ENCODE data around the gene CDC42BPA. TPM values are rescaled to one million over a fixed set of nuclear protein-coding genes. Genes with fewer than 3 reads are reported as not detected.
A peak's percentile ranks its signal among the peaks of the same experiment; 100 is the strongest.

CDC42BPA gene
- total and polyA plus RNA-seq, 2 of the 13 experiments (the other 11 are each of a cell fraction or from before 2014, with no cell fraction given) = 6.5 to 16.0 TPM

DNA sequence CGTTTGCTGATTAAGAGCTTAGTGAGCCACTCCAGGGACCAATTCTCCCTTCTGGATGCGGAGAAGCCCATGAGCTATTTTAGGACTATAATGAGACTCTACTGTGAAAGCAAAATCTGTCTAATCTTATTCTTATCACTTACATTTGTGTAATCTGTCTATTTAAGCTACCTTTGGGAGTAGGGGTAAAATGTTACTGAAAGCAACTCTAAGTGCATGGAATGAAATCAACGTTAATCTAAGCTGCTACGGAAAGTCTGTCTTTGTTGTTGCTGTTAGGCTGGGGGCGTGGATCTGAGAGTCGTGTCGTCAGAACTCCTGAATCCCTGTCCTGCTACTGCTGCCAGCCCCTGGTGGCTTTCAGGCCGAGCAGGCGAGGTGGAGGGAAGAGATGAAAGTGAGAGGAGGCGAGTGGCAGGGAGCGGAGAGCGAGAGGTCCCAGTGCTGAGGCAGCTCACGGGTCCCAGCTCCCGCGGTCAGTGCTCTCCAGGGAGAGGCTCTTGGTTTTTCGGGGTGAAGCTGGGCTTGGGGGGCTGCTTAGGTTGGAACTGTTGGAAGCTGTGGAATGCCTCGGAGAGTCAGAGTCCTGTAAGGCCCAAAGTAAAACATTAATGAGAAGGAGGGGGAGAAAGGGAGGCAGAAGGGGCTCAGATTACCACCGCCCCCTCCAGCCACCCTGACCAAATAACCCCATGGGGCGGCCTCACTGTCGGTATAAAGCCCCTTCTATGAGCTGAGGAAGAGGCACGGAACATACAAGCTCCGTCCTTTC lies 324.3 kb downstream of the CDC42BPA start (continued):
- peak; percentile 99 for TF ChIP-seq ZKSCAN5 (CRISPR knock-in tag; IDR thresholded peaks at IDR 0.05)
- TF ChIP-seq CEBPB (IDR thresholded peaks at IDR 0.05; ENCODE audit: borderline replicate concordance, low read depth, low read length) = no peak
- TF ChIP-seq TMF1 (CRISPR knock-in tag; IDR thresholded peaks at IDR 0.05; ENCODE audit: low read depth) = no peak
- TF ChIP-seq ZNF430 (CRISPR knock-in tag; IDR thresholded peaks at IDR 0.05) = no peak
- TF ChIP-seq MYPOP (CRISPR knock-in tag; IDR thresholded peaks at IDR 0.05) = no peak
- TF ChIP-seq ELF1 (CRISPR knock-in tag; IDR thresholded peaks at IDR 0.05) = no peak
- no peak for TF ChIP-seq ONECUT2 (CRISPR knock-in tag; IDR thresholded peaks at IDR 0.05)
- TF ChIP-seq SPEN (CRISPR knock-in tag; IDR thresholded peaks at IDR 0.05; ENCODE audit: low read depth) = peak; percentile 44; the same call in 1 of the 2 replicates
- no peak for TF ChIP-seq GATA4 (IDR thresholded peaks at IDR 0.05; ENCODE audit: borderline replicate concordance, low read depth)
- TF ChIP-seq, protein P1, sequence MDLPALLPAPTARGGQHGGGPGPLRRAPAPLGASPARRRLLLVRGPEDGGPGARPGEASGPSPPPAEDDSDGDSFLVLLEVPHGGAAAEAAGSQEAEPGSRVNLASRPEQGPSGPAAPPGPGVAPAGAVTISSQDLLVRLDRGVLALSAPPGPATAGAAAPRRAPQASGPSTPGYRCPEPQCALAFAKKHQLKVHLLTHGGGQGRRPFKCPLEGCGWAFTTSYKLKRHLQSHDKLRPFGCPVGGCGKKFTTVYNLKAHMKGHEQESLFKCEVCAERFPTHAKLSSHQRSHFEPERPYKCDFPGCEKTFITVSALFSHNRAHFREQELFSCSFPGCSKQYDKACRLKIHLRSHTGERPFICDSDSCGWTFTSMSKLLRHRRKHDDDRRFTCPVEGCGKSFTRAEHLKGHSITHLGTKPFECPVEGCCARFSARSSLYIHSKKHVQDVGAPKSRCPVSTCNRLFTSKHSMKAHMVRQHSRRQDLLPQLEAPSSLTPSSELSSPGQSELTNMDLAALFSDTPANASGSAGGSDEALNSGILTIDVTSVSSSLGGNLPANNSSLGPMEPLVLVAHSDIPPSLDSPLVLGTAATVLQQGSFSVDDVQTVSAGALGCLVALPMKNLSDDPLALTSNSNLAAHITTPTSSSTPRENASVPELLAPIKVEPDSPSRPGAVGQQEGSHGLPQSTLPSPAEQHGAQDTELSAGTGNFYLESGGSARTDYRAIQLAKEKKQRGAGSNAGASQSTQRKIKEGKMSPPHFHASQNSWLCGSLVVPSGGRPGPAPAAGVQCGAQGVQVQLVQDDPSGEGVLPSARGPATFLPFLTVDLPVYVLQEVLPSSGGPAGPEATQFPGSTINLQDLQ (CRISPR knock-in tag; IDR thresholded peaks at IDR 0.05) = no peak
- peak; percentile 65 for TF ChIP-seq ZMYM4 (CRISPR knock-in tag; IDR thresholded peaks at IDR 0.05)
- peak; percentile 33; the same call in 1 of the 2 replicates for TF ChIP-seq POLR2AphosphoS5 (IDR thresholded peaks at IDR 0.05; ENCODE audit: low read depth, low read length)
- TF ChIP-seq MXD3 (CRISPR knock-in tag; IDR thresholded peaks at IDR 0.05) = no peak
- no peak for TF ChIP-seq ZEB1 (IDR thresholded peaks at IDR 0.05; ENCODE audit: insufficient replicate concordance, low read depth)
- no peak for TF ChIP-seq KLF12 (CRISPR knock-in tag; IDR thresholded peaks at IDR 0.05; ENCODE audit: borderline replicate concordance)
- no peak for TF ChIP-seq HES4 (CRISPR knock-in tag; IDR thresholded peaks at IDR 0.05; ENCODE audit: borderline replicate concordance)
- no peak for TF ChIP-seq MTERF4 (CRISPR knock-in tag; IDR thresholded peaks at IDR 0.05)
- no peak for TF ChIP-seq HCFC1 (IDR thresholded peaks at IDR 0.05; ENCODE audit: low read depth, low read length)
- TF ChIP-seq NCOA5 (CRISPR knock-in tag; IDR thresholded peaks at IDR 0.05) = no peak
- TF ChIP-seq KLF11 (CRISPR knock-in tag; IDR thresholded peaks at IDR 0.05) = no peak
- no peak for TF ChIP-seq CCDC6 (CRISPR knock-in tag; IDR thresholded peaks at IDR 0.05)
- no peak for TF ChIP-seq CHD4 (IDR thresholded peaks at IDR 0.05; ENCODE audit: borderline replicate concordance, low read length)
- TF ChIP-seq KDM4B (CRISPR knock-in tag; IDR thresholded peaks at IDR 0.05) = 0 out of 2 replicates have a peak, but pooled peaks have one; percentile 13
- TF ChIP-seq ZFX (CRISPR knock-in tag; IDR thresholded peaks at IDR 0.05; ENCODE audit: low read depth) = peak; percentile 65; the same call in 1 of the 2 replicates
- TF ChIP-seq, protein P2, sequence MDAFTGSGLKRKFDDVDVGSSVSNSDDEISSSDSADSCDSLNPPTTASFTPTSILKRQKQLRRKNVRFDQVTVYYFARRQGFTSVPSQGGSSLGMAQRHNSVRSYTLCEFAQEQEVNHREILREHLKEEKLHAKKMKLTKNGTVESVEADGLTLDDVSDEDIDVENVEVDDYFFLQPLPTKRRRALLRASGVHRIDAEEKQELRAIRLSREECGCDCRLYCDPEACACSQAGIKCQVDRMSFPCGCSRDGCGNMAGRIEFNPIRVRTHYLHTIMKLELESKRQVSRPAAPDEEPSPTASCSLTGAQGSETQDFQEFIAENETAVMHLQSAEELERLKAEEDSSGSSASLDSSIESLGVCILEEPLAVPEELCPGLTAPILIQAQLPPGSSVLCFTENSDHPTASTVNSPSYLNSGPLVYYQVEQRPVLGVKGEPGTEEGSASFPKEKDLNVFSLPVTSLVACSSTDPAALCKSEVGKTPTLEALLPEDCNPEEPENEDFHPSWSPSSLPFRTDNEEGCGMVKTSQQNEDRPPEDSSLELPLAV (CRISPR knock-in tag; conservative IDR thresholded peaks at IDR 0.05; ENCODE audit: low read depth) = no peak
